GM21529 (cell line): Measurements from ENCODE around the gene GATA1.

ENCODE experiments used
- ATAC-seq: cut with Tn5 transposase; IDR thresholded peaks from one replicate; pipeline ENCODE4 v1.9.1; 2021; ENCODE audit not compliant: unreplicated experiment

Gene GATA1

GRCh38 chrX:48839686-48840085, 53.3 kb downstream of the GATA1 start:
- no peak for ATAC-seq
